GM12801 (cell line): ENCODE measurements around the gene TTC38.

Experiments used
- TF ChIP-seq, protein P1 (sequence below): IDR thresholded peaks from one replicate; pipeline ENCODE4 v1.5.1; 2011; ENCODE audit warnings: control low read depth; ENCODE audit not compliant: insufficient read length; ENCODE audit errors: extremely low read depth

TTC38 gene

DNA sequence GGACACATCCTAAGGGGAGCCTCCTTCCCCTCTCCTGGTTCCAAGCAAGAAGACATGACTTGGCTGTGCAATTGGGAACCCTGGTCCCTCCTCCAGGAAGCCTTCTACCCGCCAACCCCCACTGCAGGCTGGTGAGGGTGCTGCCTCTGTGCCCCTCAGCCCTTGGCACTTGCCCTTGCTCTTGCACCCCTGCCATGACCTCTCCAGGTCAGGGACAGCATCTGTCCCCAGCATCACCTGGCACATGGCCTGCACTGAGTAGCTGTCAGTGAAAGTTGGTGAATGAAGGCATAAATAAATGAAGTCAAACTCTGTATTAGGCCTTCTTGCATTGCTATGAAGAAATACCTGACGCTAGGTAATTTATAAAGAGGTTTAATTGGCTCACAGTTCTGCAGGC lies 27.0 kb downstream of the TTC38 start:
- TF ChIP-seq, protein P1, sequence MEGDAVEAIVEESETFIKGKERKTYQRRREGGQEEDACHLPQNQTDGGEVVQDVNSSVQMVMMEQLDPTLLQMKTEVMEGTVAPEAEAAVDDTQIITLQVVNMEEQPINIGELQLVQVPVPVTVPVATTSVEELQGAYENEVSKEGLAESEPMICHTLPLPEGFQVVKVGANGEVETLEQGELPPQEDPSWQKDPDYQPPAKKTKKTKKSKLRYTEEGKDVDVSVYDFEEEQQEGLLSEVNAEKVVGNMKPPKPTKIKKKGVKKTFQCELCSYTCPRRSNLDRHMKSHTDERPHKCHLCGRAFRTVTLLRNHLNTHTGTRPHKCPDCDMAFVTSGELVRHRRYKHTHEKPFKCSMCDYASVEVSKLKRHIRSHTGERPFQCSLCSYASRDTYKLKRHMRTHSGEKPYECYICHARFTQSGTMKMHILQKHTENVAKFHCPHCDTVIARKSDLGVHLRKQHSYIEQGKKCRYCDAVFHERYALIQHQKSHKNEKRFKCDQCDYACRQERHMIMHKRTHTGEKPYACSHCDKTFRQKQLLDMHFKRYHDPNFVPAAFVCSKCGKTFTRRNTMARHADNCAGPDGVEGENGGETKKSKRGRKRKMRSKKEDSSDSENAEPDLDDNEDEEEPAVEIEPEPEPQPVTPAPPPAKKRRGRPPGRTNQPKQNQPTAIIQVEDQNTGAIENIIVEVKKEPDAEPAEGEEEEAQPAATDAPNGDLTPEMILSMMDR, result no peak

DNA sequence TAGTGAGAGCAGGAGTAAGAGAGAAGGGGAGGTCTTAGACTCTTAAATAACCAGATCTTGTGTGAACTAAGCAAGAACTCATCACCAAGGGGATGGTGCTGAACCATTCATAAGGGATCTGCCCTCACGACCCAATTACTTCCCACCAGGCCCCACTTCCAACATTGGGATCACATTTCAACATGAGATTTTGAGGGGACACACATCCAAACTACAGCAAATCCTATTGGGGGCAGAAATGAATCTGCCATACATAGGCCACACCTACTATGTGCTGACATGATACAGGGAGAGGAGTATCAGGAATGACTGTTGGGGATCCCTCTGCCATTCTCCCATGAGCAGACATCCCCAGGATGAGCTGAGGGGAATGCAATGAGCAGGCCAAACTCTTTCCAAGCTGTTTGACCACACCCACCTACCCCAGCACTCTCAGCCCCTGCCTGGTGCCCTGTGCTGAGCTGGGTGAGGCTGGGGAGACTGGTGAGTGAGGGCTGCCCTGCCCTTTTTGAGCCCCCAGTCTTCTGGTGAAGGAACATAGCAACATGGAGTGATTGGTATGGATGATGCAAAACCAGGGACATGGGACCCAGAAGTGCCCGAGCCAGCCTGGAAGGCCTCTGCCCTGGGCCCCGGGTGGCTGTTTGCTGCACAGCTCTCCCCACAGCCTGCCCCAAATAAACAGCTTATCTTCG lies 27.6 kb downstream of the TTC38 start:
- TF ChIP-seq, protein P1, result no peak

DNA sequence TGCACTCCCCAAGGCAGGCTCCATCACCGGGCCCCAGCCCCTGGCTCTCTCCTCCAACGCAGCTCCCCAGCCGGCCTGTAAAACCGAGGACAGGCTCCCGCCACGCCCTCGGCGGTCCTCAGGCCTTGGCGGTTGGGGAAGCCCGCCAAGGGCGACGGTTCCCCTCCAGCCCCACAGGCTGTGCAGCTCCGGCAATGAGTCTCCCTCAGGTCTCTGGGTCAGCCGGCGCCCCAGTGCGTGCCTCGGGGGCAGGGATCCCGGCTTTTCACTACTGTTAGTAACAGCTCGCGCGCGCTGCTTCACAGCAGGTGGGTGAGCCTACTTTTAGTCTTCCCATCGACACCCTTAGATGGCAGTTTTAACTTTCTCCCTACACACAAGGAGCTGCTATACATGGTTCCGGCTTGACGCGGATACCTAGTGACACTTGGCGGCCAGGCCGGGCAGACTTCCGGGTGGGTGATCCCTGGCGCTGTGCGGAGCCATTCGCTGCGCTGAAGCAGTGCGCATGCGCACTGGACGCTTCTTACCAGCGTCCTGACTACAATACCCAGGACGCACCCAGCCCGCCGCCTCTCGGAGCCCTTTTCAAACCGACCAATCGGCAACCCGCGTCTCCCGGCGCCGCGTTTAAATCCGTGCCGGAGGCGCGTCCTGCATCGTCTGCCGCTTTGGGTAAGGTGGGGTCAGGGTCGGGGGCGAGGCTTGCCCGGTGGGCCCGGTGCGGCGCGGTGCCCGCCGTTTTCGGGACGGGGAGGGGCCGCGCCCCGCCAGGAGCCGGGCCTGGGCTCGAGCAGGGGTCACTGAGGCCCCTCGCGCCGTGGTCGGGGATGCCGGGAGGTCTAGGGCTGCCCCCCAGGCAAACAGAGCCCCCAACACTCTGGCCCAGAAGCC lies 28.7 kb downstream of the TTC38 start, which contains the start of gene GTSE1:
TSS of gene GTSE1 (plus strand) at position 614 of the 894 bp plus-strand sequence. CDS start 531 bp downstream, outside the sequence.
- TF ChIP-seq, protein P1, result no peak

DNA sequence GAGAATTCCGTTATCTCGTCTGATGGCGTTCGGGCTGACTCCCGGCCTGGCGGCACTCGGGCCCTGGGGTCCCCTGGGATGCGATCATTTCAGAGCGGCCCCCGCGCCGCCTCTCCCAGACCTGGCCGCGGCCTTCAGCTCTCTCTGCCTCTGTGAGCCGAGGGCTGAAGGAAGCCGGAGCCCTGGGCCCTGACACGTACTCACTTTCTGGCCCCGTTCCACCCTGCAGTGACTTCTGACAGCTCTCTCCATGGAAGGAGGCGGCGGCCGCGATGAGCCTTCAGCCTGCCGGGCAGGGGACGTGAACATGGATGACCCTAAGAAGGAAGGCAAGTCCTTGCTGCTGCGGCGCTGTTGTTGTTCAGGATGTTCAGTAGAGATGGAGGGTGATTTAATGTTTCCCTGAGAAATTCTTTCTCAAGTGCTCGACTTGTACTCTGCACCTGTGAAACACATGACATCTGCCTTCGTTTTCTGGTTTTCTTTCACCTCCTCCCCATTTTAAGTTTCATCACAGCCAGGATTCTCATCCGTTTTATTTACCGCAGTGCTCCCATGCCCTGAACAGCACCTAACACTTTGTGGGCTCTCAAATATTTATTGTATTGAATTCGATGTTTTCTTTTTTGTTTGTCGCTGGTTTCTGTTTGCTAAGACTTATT lies 29.5 kb downstream of the TTC38 start:
- TF ChIP-seq, protein P1, result no peak

DNA sequence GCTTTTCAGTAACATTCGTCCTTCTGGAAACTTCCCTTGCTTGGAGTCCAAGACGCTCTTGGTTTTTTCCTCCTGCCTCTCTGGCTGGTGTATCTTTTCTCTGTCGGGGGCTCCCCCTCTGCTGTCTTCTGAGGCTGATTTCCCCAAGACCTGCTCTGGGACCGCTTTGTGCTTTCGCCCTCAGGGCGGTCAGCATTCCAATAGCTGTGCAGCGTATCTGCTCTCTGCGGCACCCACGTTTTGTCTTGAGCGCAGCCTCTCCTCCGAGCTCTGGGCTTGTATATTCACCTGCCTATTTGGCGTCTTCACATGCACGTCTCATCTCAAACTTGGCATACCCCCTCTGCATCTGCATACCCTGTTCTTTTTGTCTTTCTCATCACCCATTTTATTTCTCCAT lies 31.3 kb downstream of the TTC38 start:
- TF ChIP-seq, protein P1, result no peak

DNA sequence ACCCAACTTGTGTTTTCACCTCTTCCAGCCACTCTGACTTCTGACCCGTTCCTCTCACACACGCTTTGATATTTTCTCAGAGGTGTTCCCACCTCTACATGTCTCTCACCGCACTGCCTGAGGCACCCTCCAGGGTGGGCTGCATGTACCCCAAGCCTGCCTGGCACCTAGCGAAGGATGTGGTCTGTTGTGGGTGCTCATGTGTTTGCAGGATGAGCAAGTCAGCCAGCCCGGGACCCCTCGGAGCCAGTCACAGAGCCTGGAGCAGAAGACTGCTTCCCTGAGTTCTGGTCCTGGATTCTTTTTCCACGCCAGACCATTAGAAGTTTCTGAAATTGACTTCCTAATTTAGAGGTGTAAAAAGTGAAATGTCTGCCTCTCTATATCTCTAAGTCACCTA lies 32.7 kb downstream of the TTC38 start:
- TF ChIP-seq, protein P1, result no peak
